ENCODE data around the gene NOC2L. TPM values are rescaled to one million over a fixed set of nuclear protein-coding genes. Genes with fewer than 3 reads are reported as not detected.
A peak's percentile ranks its signal among the peaks of the same experiment; 100 is the strongest.

NOC2L gene
- total and polyA plus RNA-seq, 2 donors (not counting 1 experiment from before 2014, with no cell fraction given): 34.1 to 61.1 TPM

DNA sequence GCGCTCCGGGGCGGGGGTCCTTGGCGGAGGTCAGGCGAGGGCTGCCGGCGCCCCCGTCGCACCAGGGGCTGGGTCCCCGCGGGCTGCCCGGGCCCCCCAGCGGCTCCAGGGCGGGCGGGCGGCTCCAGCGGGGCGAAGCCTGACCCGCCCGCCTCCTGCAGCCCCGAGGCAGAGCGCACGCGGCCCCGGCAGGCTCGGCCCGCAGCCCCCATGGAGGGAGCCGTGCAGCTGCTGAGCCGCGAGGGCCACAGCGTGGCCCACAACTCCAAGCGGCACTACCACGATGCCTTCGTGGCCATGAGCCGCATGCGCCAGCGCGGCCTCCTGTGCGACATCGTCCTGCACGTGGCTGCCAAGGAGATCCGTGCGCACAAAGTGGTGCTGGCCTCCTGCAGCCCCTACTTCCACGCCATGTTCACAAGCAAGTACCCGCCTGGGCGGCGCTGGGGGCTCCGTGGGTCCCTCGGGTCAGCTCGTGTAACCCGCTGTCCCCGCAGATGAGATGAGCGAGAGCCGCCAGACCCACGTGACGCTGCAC, 2.1 kb upstream of the NOC2L start:
- Histone ChIP-seq H3K36me3 (ENCODE audit: control insufficient read depth, insufficient read depth, low read length) (peaks cover 13% of the 10 kb centered on the region), H3K79me2 (ENCODE audit: control insufficient read depth, insufficient read depth, low read length) (peaks cover 21% of the 10 kb centered on the region), H3K4me1 (ENCODE audit: control insufficient read depth, extremely low read depth, insufficient read depth, low read length) (peaks cover 12% of the 10 kb centered on the region), H3K9me3 (ENCODE audit: control insufficient read depth, insufficient read depth, low read depth, low read length) (no peaks in the 10 kb centered on the region), H3K4me2 (ENCODE audit: extremely low read depth, insufficient read depth, low read length) (peak overlapping the region; percentile 80), H3K27ac (ENCODE audit: insufficient read depth, low read length) (no peak overlapping the region), H3K27me3 (ENCODE audit: control insufficient read depth, insufficient read depth, low read length) (no peaks in the 10 kb centered on the region), H3K4me3 (replicated peaks in 1 of 4; ENCODE audit: control extremely low read depth in 1 of 4, insufficient read depth in 1 of 4, low read depth in 3 of 4, low read length in 4 of 4) (peak overlapping the region in 3 of 4 experiments; percentile 38 to 67 (median 55)), H4K20me1 (ENCODE audit: control insufficient read depth, extremely low read depth, insufficient read depth, low read length) (no peaks in the 10 kb centered on the region), H2AFZ (ENCODE audit: low read length) (no peak overlapping the region), H3K9ac (ENCODE audit: insufficient read depth, low read length) (peak overlapping the region; percentile 53)
- TF ChIP-seq EZH2 (IDR thresholded peaks at IDR 0.05; ENCODE audit: low read length, missing control alignments): no peak
- TF ChIP-seq, protein P1, sequence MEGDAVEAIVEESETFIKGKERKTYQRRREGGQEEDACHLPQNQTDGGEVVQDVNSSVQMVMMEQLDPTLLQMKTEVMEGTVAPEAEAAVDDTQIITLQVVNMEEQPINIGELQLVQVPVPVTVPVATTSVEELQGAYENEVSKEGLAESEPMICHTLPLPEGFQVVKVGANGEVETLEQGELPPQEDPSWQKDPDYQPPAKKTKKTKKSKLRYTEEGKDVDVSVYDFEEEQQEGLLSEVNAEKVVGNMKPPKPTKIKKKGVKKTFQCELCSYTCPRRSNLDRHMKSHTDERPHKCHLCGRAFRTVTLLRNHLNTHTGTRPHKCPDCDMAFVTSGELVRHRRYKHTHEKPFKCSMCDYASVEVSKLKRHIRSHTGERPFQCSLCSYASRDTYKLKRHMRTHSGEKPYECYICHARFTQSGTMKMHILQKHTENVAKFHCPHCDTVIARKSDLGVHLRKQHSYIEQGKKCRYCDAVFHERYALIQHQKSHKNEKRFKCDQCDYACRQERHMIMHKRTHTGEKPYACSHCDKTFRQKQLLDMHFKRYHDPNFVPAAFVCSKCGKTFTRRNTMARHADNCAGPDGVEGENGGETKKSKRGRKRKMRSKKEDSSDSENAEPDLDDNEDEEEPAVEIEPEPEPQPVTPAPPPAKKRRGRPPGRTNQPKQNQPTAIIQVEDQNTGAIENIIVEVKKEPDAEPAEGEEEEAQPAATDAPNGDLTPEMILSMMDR (conservative IDR thresholded peaks at IDR 0.05 in 1 of 2, IDR thresholded peaks at IDR 0.05 in 1 of 2; ENCODE audit: low read depth in 1 of 2, low read length in 2 of 2): no peak
- DNase-seq (ENCODE audit: low read depth in 2 of 2): no peak

DNA sequence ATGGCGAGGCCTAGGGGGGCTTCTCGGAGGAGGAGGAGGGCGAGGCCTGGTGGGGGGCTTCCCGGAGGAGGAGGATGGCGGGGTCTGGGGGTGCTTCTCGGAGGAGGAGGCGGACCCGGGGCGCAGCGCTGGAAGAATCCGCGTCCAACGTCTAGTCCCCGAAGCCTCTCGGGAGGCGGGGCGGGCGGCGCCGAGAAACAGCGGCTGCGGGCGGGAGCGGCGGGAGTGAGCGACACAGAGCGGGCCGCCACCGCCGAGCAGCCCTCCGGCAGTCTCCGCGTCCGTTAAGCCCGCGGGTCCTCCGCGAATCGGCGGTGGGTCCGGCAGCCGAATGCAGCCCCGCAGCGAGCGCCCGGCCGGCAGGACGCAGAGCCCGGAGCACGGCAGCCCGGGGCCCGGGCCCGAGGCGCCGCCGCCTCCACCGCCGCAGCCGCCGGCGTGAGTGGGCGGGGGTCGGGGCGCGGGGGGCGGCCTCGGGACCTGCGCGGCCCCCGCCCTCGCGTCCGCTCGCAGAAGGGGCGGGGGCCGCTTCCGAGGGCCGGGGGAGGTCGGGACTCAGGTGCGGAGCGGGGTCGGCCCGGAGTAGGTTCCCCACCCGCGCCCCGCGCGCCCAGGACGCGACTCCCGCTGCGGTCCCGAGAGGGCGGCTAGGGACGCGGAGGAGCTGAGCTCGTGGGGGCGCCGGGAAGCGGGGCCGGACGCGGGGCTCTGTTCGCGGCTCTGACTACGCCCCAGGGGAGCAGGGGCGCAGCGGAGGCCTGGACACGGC, 1.5 kb upstream of the NOC2L start, which contains the start of gene KLHL17:
Gene KLHL17 (plus strand): TSS at position 222 of the 769 bp plus-strand sequence. CDS start 110 bp downstream, at position 332.
- peaks cover 21% of the 10 kb centered on the region for H3K79me2 ChIP-seq (ENCODE audit: control insufficient read depth, insufficient read depth, low read length)
- H3K4me3 ChIP-seq (replicated peaks in 1 of 4; ENCODE audit: control extremely low read depth in 1 of 4, insufficient read depth in 1 of 4, low read depth in 3 of 4, low read length in 4 of 4): peak within 1 kb of the TSS; percentile 33 to 67 (median 46)
- peaks cover 13% of the 10 kb centered on the region for H3K36me3 ChIP-seq (ENCODE audit: control insufficient read depth, insufficient read depth, low read length)
- peak within 1 kb of the TSS; percentile 80 for H3K4me2 ChIP-seq (ENCODE audit: extremely low read depth, insufficient read depth, low read length)
- H3K27me3 ChIP-seq (ENCODE audit: control insufficient read depth, insufficient read depth, low read length): no peaks in the 10 kb centered on the region
- no peaks in the 10 kb centered on the region for H4K20me1 ChIP-seq (ENCODE audit: control insufficient read depth, extremely low read depth, insufficient read depth, low read length)
- H3K4me1 ChIP-seq (ENCODE audit: control insufficient read depth, extremely low read depth, insufficient read depth, low read length): peaks cover 7% of the 10 kb centered on the region
- H3K27ac ChIP-seq (ENCODE audit: insufficient read depth, low read length): peak within 1 kb of the TSS; percentile 14
- peak within 1 kb of the TSS; percentile 7 for H2AFZ ChIP-seq (ENCODE audit: low read length)
- H3K9ac ChIP-seq (ENCODE audit: insufficient read depth, low read length): peak within 1 kb of the TSS; percentile 53
- TF ChIP-seq EZH2 (IDR thresholded peaks at IDR 0.05; ENCODE audit: low read length, missing control alignments): no peak
- TF ChIP-seq, protein P1 (conservative IDR thresholded peaks at IDR 0.05 in 1 of 2, IDR thresholded peaks at IDR 0.05 in 1 of 2; ENCODE audit: low read depth in 1 of 2, low read length in 2 of 2): no peak
- no peaks in the 10 kb centered on the region for H3K9me3 ChIP-seq (ENCODE audit: control insufficient read depth, insufficient read depth, low read depth, low read length)
- peak; percentile 58 to 62 for DNase-seq (ENCODE audit: low read depth in 2 of 2)

DNA sequence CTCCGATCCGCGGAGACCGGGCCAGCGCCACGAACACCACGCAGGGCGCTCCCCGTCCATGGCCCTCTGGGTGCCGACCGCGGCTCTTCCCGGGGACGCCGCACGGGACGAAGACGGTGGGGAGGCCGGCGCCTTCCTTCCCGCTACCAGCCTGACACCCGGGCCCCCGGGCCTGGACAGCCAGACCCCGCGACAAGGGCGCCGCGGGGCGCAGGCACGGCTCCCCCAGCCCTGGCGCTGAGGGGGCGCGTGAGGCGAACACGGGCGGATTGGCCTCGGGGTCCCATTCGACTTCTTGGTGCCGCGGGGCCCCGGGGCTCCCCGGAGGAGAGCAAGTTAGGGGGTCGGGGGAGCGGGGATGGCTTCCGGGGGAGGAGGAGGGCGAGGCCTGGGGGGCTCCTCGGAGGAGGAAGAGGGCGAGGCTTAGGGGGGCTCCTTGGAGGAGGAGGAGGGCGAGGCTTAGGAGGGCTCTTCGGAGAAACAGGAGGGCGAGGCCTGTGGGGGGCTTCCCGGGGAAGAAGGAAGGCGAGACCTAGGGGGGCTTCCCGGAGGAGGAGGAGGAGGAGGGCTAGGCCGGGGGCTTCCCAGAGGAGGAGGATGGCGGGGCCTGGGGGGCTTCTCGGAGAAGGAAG, 791 bp upstream of the NOC2L start:
- Histone ChIP-seq H2AFZ (ENCODE audit: low read length) (peak overlapping the region; percentile 7), H3K9me3 (ENCODE audit: control insufficient read depth, insufficient read depth, low read depth, low read length) (no peaks in the 10 kb centered on the region), H4K20me1 (ENCODE audit: control insufficient read depth, extremely low read depth, insufficient read depth, low read length) (no peaks in the 10 kb centered on the region), H3K27me3 (ENCODE audit: control insufficient read depth, insufficient read depth, low read length) (no peaks in the 10 kb centered on the region), H3K9ac (ENCODE audit: insufficient read depth, low read length) (no peak overlapping the region), H3K4me1 (ENCODE audit: control insufficient read depth, extremely low read depth, insufficient read depth, low read length) (peaks cover 7% of the 10 kb centered on the region), H3K4me2 (ENCODE audit: extremely low read depth, insufficient read depth, low read length) (peak overlapping the region; percentile 13), H3K79me2 (ENCODE audit: control insufficient read depth, insufficient read depth, low read length) (peaks cover 21% of the 10 kb centered on the region), H3K36me3 (ENCODE audit: control insufficient read depth, insufficient read depth, low read length) (peaks cover 11% of the 10 kb centered on the region), H3K4me3 (replicated peaks in 1 of 4; ENCODE audit: control extremely low read depth in 1 of 4, insufficient read depth in 1 of 4, low read depth in 3 of 4, low read length in 4 of 4) (peak overlapping the region; percentile 33 to 67 (median 46)), H3K27ac (ENCODE audit: insufficient read depth, low read length) (no peak overlapping the region)
- TF ChIP-seq, protein P1 (conservative IDR thresholded peaks at IDR 0.05 in 1 of 2, IDR thresholded peaks at IDR 0.05 in 1 of 2; ENCODE audit: low read depth in 1 of 2, low read length in 2 of 2): no peak
- TF ChIP-seq EZH2 (IDR thresholded peaks at IDR 0.05; ENCODE audit: low read length, missing control alignments): no peak
- DNase-seq (ENCODE audit: low read depth in 2 of 2): no peak
